ENCODE measurements around the gene M6PR. TPM values are rescaled to one million over a fixed set of nuclear protein-coding genes. Genes with fewer than 3 reads are reported as not detected.

M6PR gene
- polyA plus RNA-seq, 1 experiment, result 106 TPM

DNA sequence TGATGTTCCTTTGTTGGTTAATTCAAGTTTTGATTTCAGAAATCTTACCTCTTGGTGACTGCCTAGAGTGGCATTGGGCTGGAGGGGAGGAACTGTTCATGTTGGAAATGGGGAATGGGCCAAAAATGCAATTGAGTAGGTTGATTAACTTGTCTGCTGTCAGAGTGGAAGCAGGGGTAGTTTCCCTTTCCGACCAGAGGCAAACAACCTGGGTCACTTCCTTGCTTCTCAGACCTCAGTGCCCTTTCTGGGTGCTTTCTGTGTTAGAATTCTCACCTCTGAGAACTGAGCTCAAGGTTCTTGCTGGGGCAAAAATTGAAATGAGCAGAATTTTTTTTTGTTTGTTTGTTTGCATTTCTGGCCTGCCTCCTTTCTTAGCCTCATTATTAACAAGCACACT is 2.3 kb upstream of the M6PR start:
- no peak for DNase-seq (ENCODE audit: low read depth)
- TF ChIP-seq, protein P1, sequence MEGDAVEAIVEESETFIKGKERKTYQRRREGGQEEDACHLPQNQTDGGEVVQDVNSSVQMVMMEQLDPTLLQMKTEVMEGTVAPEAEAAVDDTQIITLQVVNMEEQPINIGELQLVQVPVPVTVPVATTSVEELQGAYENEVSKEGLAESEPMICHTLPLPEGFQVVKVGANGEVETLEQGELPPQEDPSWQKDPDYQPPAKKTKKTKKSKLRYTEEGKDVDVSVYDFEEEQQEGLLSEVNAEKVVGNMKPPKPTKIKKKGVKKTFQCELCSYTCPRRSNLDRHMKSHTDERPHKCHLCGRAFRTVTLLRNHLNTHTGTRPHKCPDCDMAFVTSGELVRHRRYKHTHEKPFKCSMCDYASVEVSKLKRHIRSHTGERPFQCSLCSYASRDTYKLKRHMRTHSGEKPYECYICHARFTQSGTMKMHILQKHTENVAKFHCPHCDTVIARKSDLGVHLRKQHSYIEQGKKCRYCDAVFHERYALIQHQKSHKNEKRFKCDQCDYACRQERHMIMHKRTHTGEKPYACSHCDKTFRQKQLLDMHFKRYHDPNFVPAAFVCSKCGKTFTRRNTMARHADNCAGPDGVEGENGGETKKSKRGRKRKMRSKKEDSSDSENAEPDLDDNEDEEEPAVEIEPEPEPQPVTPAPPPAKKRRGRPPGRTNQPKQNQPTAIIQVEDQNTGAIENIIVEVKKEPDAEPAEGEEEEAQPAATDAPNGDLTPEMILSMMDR (IDR thresholded peaks at IDR 0.05; ENCODE audit: insufficient read depth, low read depth, low read length), result no peak
- Histone ChIP-seq H3K36me3 (ENCODE audit: control insufficient read depth, insufficient read depth, low read length) (no peaks in the 10 kb centered on the region), H3K4me3 (ENCODE audit: low read depth, low read length) (no peak overlapping the region), H3K27me3 (ENCODE audit: control insufficient read depth, insufficient read depth, low read length) (no peaks in the 10 kb centered on the region)
- CTCF ChIA-PET, result interaction anchor here (0.6 to 1.5 kb wide), 4 partner anchors 32 to 394 kb away, joined by 3 to 7 read pairs (median 4); no protein-coding TSS in a partner anchor
- POLR2A ChIA-PET, result no interaction called here

DNA sequence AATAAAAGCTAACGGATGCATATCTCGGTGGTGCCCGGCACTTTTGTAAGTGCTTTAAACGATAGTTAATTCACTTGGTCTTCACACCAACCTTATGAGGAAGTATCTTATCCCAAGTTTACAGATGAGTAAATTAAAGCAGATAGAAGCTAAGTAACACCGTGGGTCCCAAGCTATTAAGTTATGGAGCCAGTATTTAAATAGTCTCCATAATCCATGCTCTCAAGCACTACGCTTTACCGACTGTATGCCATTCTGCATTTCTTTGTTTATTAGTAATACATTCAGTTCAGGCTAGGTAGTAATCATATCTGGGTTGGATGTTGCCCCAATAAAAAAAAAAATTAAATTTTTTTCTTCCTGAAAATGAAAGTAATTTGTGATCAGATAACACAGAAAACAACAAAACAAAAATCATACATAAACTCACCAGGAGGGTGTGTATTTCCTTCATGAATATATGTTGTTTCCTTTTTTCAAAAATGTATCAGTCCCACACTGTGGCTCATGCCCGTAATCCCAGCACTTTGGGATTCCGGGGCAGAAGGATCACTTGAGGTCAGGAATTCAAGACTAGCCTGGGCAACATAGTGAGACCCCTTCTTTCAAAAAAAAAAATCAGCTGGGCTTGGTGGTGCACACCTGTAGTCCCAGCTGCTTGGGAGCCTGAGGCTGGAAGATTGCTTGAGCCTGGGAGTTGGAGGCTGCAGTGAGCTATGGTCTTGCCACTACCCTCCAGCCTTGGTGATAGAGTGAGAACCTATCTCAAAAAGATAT is 1.4 kb upstream of the M6PR start:
- DNase-seq (ENCODE audit: low read depth), result no peak
- Histone ChIP-seq H3K27me3 (ENCODE audit: control insufficient read depth, insufficient read depth, low read length) (no peaks in the 10 kb centered on the region), H3K36me3 (ENCODE audit: control insufficient read depth, insufficient read depth, low read length) (no peaks in the 10 kb centered on the region), H3K4me3 (ENCODE audit: low read depth, low read length) (peak overlapping the region; percentile 91)
- CTCF ChIA-PET, result interaction anchor here (0.5 to 1.5 kb wide), 6 partner anchors 60 to 393 kb away, joined by 3 to 7 read pairs (median 4); no protein-coding TSS in a partner anchor
- POLR2A ChIA-PET, result no interaction called here
- TF ChIP-seq, protein P1 (IDR thresholded peaks at IDR 0.05; ENCODE audit: insufficient read depth, low read depth, low read length), result no peak

DNA sequence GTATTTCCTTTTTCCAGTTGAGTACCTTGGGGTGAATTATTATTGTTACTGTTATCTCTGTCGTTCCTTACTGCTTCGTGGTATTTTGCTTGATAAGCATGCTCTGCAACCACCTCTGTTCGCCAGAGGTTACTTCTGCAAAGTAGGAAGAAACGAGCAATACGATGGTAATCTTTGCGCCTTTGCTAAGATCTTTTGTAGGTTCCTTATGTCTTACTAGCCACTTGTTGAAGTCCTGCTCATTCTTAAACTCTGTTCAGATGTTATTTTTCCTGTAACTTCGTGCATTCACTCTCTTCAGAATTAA is 729 bp upstream of the M6PR start:
- ChIA-PET POLR2A (interaction anchor here (0.5 kb wide), 2 partner anchors 131 to 734 kb away, joined by 3 to 10 read pairs; no protein-coding TSS in a partner anchor), CTCF (interaction anchor here (1.2 to 1.5 kb wide), 3 partner anchors 89 to 306 kb away, joined by 3 to 5 read pairs (median 4); no protein-coding TSS in a partner anchor)
- Histone ChIP-seq H3K27me3 (ENCODE audit: control insufficient read depth, insufficient read depth, low read length) (no peaks in the 10 kb centered on the region), H3K36me3 (ENCODE audit: control insufficient read depth, insufficient read depth, low read length) (peaks cover 4% of the 10 kb centered on the region), H3K4me3 (ENCODE audit: low read depth, low read length) (peak overlapping the region; percentile 91)
- TF ChIP-seq, protein P1 (IDR thresholded peaks at IDR 0.05; ENCODE audit: insufficient read depth, low read depth, low read length), result no peak
- DNase-seq (ENCODE audit: low read depth), result no peak

DNA sequence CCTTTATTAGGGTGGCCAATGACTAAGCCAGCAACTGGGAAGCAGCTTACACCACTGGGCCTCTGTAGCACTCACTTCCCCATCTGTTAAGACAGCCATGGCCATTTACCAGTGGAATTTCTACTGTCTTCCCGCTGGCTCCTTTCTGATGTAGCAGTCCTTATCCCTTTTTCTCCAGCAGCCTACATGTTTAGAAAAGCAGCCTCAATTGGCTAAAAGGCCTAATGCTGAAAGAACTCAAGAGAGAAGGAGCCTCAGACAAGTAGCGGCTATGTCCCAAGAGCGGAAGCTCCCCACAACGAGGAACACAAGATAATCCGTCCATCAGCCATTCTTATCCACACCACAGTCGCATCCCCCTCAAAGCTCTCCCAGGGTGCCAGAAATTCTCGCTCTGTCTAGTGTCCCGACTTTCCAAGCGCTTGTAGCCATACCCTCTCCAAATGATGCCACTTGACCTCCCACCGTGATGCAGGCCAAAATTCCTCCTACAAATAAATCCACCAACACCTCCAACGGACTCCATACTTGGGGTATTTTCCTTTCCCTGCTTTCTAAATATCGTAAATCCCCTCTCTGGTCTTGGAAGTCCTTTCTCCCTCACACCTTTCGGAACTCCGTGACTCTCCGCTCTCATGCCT is 624 bp downstream of the M6PR start:
- ChIA-PET CTCF (interaction anchor here (0.6 to 1.4 kb wide), 5 partner anchors 36 to 386 kb away, joined by 3 read pairs; no protein-coding TSS in a partner anchor), POLR2A (interaction anchor here (0.6 kb wide), 1 partner anchor 1932 kb away, joined by 4 read pairs; no protein-coding TSS in a partner anchor)
- TF ChIP-seq, protein P1 (IDR thresholded peaks at IDR 0.05; ENCODE audit: insufficient read depth, low read depth, low read length), result no peak
- DNase-seq (ENCODE audit: low read depth), result peak; percentile 2
- Histone ChIP-seq H3K4me3 (ENCODE audit: low read depth, low read length) (peak overlapping the region; percentile 91), H3K36me3 (ENCODE audit: control insufficient read depth, insufficient read depth, low read length) (peaks cover 6% of the 10 kb centered on the region), H3K27me3 (ENCODE audit: control insufficient read depth, insufficient read depth, low read length) (no peaks in the 10 kb centered on the region)

DNA sequence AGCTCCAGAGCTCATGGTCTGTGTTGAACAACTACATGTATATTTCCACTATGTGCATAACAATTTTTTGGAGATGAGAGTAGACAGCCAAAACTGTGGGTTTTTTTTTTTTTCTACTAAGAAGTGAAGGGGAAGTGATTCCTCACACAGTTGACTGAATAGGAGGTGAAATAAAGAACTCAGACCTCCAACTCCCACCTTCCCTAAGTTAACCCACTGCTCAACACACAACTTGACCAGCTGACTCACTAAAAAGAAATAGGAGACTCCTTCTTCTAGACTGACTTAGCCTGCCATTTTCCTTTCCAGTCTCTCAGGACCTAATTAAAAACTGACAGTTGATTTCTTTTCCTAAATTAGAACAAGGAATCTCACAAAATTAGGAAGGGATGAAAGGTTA is 1.7 kb downstream of the M6PR start:
- H3K36me3 ChIP-seq (ENCODE audit: control insufficient read depth, insufficient read depth, low read length), result peaks cover 12% of the 10 kb centered on the region
- CTCF ChIA-PET, result no interaction called here
- no peak overlapping the region for H3K4me3 ChIP-seq (ENCODE audit: low read depth, low read length)
- no peak for DNase-seq (ENCODE audit: low read depth)
- POLR2A ChIA-PET, result no interaction called here
- TF ChIP-seq, protein P1 (IDR thresholded peaks at IDR 0.05; ENCODE audit: insufficient read depth, low read depth, low read length), result no peak
- H3K27me3 ChIP-seq (ENCODE audit: control insufficient read depth, insufficient read depth, low read length), result no peaks in the 10 kb centered on the region
